Activated B cell treated with CpG ODN at 0.5 μM for 24 hours (primary cell): ENCODE results near the gene TFCP2. TPM values are rescaled to one million over a fixed set of nuclear protein-coding genes. Genes with fewer than 3 reads are reported as not detected.

Source experiments
- ATAC-seq: fragments of 200-7000 bp; cut with Tn5 transposase; one replicate; pipeline ENCODE4 v1.10.0; 2021; ENCODE audit warnings: low read depth, mild to moderate bottlenecking, moderate library complexity
- CTCF ChIA-PET: fragments of 350-600 bp; sonication (Branson Sonifier 250); formaldehyde crosslinking; loops from one replicate; lab custom pipeline; 2021; ENCODE audit warnings: antibody characterized with exemption; lab: Charles Lee
- POLR2A ChIA-PET: fragments of 350-600 bp; sonication (Branson Sonifier 250); formaldehyde crosslinking; loops from one replicate; lab custom pipeline; 2021; ENCODE audit warnings: antibody characterized with exemption; lab: Charles Lee
- DNase-seq: peaks from one replicate; pipeline ENCODE4 v3.0.0; 2022
- H3K27ac Mint-ChIP-seq: one replicate; pipeline ENCODE4 v1.8.0; 2020; ENCODE audit warnings: mixed read lengths
- H3K27me3 Mint-ChIP-seq: one replicate; pipeline ENCODE4 v1.8.0; 2021; ENCODE audit warnings: mixed read lengths
- H3K36me3 Mint-ChIP-seq: one replicate; pipeline ENCODE4 v1.8.0; 2021; ENCODE audit warnings: low read depth, mixed read lengths
- H3K4me1 Mint-ChIP-seq: one replicate; pipeline ENCODE4 v1.8.0; 2021; ENCODE audit warnings: mixed read lengths
- H3K4me3 Mint-ChIP-seq: one replicate; pipeline ENCODE4 v1.8.0; 2020; ENCODE audit warnings: mild to moderate bottlenecking, mixed read lengths
- H3K9me3 Mint-ChIP-seq: one replicate; pipeline ENCODE4 v1.8.0; 2020; ENCODE audit warnings: mixed read lengths
- intact Hi-C: fragments of 100-400 bp; cut with micrococcal nuclease; formaldehyde crosslinking; loops from one replicate; pipeline ENCODE4 v1.15.1; 2024
- total RNA-seq: library from RNA; stranded (reverse); gene quantifications from 2 replicates; pipeline ENCODE4 v1.2.3, GENCODE V29; 2022
- TF ChIP-seq, protein P1 (sequence below): fragments of 200-600 bp; IDR thresholded peaks from one replicate; pipeline ENCODE4 v1.8.0; 2022; ENCODE audit warnings: antibody characterized with exemption, mild to moderate bottlenecking

TFCP2 gene
- total RNA-seq, 1 donor from 2014 or later, result 36.7 TPM

DNA sequence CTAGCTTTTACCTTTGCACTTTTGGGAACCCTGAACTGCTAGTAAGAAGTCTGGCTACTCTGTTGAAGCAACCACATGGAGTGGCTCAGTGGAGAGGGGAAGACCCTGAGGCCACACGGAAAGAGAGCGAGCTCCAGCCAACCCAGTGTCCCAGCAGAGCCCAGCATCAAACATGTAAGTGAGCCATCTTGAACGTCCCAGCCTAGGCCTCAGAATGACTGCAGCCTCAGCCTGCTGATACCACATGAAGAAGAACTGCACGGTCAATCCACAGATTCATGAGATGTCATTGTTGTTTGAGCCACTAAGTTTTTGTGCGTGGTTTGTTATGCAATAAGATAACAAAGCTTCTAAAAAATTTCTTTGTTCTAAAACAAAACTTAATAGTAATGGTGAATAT is 40.2 kb downstream of the TFCP2 start:
- no peaks in the 10 kb centered on the region for H3K9me3 Mint-ChIP-seq
- H3K27ac Mint-ChIP-seq, result no peak overlapping the region
- TF ChIP-seq, protein P1, sequence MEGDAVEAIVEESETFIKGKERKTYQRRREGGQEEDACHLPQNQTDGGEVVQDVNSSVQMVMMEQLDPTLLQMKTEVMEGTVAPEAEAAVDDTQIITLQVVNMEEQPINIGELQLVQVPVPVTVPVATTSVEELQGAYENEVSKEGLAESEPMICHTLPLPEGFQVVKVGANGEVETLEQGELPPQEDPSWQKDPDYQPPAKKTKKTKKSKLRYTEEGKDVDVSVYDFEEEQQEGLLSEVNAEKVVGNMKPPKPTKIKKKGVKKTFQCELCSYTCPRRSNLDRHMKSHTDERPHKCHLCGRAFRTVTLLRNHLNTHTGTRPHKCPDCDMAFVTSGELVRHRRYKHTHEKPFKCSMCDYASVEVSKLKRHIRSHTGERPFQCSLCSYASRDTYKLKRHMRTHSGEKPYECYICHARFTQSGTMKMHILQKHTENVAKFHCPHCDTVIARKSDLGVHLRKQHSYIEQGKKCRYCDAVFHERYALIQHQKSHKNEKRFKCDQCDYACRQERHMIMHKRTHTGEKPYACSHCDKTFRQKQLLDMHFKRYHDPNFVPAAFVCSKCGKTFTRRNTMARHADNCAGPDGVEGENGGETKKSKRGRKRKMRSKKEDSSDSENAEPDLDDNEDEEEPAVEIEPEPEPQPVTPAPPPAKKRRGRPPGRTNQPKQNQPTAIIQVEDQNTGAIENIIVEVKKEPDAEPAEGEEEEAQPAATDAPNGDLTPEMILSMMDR, result no peak
- no peak overlapping the region for H3K4me3 Mint-ChIP-seq
- DNase-seq (no peak), ATAC-seq (no peak)
- CTCF ChIA-PET, result no interaction called here
- peaks cover 6% of the 10 kb centered on the region for H3K4me1 Mint-ChIP-seq
- peaks cover 9% of the 10 kb centered on the region for H3K36me3 Mint-ChIP-seq
- intact Hi-C loops, result no loop called here
- POLR2A ChIA-PET, result no interaction called here
- H3K27me3 Mint-ChIP-seq, result no peaks in the 10 kb centered on the region

DNA sequence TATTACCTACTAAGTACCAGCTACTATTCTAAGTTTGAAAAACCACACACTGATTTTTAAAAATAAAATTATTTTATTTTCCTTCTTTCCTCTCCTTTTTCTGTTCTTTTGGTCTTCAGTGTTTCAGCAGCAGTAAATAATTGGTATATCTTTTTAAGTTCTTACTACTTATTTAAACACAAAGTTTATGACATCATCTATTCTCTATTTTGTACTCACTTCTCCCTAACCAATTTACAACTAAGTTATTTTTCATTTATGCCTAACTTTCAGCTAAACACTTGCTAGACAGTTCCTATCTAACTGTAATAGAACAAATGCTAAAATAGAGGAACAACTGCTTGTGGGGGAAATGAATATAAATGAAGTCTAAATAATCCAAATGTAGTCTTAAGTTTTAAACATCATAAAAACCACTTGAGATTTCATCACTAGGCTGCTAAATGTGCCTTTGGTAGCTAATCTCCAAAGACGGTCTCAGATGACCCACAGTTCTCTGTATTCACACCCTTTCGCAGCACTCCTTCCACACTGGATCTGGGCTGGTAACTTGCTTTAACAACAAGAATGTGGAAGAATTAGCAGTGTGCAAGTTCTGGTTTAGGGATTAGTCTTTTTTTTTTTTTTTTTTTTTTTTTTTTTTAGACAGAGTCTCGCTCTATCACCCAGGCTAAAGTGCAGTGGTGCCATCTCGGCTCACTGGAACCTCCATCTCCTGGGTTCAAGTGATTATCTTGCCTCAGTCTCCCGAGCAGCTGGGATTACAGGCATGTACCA is 41.0 kb downstream of the TFCP2 start:
- CTCF ChIA-PET, result no interaction called here
- DNase-seq (no peak), ATAC-seq (no peak)
- Mint-ChIP-seq H3K9me3 (no peaks in the 10 kb centered on the region), H3K4me1 (peaks cover 6% of the 10 kb centered on the region), H3K27me3 (no peaks in the 10 kb centered on the region), H3K4me3 (no peak overlapping the region), H3K36me3 (peaks cover 6% of the 10 kb centered on the region), H3K27ac (no peak overlapping the region)
- POLR2A ChIA-PET, result interaction anchor here (0.6 kb wide), 1 partner anchor 167 kb away, joined by 4 read pairs; no protein-coding TSS in a partner anchor
- TF ChIP-seq, protein P1, result no peak
- intact Hi-C loops, result no loop called here

DNA sequence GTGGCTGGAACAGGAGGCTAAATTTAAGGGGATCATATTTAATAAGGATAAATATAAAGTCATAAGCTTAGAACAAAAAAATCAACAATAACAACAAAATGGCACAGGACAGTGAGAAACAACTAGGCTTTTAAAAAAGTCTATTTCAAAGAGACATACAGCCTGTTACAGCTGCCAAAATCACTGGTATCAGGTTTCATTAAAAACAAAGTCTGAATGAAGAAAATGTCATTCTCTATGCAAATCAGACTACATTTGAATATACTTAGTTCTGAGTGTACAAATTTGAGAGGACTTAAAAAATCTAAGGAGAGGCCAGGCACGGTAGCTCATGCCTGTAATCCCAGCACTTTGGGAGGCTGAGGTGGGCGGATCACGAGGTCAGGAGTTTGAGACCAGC is 44.0 kb downstream of the TFCP2 start:
- ATAC-seq (no peak), DNase-seq (no peak)
- TF ChIP-seq, protein P1, result no peak
- H3K9me3 Mint-ChIP-seq, result no peaks in the 10 kb centered on the region
- intact Hi-C loops, result no loop called here
- H3K4me3 Mint-ChIP-seq, result no peak overlapping the region
- no peak overlapping the region for H3K27ac Mint-ChIP-seq
- ChIA-PET POLR2A (no interaction called here), CTCF (no interaction called here)
- H3K4me1 Mint-ChIP-seq, result peaks cover 6% of the 10 kb centered on the region
- H3K27me3 Mint-ChIP-seq, result no peaks in the 10 kb centered on the region
- peaks cover 17% of the 10 kb centered on the region for H3K36me3 Mint-ChIP-seq

DNA sequence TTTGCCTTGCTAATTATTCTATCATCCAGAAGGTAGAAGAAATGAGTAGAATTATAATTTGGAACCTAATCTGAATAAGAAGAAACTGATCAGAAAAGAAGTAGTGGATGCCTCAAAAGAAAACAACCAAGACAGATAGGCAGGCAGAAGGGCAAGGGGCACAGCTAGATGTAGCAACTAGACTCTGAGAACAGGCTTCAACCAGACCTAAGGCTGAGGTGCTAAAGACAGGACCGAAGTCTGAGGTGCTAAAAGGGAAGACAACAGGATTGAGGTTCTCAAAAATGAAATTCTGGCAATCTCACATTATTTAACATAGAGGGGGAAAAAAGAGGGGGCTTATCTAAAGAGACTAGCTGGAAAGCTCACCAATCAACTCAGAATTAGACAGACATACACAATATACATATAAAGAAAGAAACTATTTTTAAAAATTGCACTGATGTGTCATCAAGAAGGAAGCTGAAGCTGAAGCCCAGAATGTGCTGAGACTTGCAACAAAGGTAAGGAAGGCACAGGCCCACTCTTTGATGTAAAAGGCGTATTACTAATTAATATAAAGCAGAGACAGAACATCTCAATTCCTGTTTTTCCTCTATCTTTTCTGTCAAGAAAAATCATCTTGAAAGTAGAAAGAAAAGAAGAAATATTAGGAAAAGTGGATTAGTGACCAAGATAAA is 45.7 kb downstream of the TFCP2 start:
- Mint-ChIP-seq H3K27ac (no peak overlapping the region), H3K4me3 (no peak overlapping the region), H3K9me3 (no peaks in the 10 kb centered on the region), H3K36me3 (peaks cover 14% of the 10 kb centered on the region), H3K4me1 (peaks cover 6% of the 10 kb centered on the region), H3K27me3 (no peaks in the 10 kb centered on the region)
- ATAC-seq (no peak), DNase-seq (no peak)
- ChIA-PET POLR2A (no interaction called here), CTCF (no interaction called here)
- TF ChIP-seq, protein P1, result no peak
- intact Hi-C loops, result no loop called here

DNA sequence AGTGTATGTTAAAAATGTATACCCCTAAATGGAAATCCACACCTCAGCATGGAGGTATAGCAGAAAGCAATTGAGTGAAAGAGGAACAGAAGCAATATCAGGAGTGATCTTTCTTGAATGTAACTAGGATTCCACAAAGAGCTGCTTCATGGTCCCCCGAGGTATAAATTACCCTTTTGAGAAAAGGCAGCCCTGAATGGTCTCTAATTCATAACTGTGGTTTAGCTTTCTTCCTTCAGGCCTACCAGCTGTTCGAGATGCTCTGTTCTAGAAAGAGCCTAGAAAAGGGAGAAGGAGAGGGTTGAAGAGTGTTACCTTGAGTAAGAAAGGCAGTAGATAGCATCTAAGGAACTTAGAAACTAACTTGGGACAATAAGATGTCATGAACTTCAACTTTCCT is 46.6 kb downstream of the TFCP2 start:
- peaks cover 14% of the 10 kb centered on the region for H3K36me3 Mint-ChIP-seq
- ChIA-PET CTCF (no interaction called here), POLR2A (no interaction called here)
- TF ChIP-seq, protein P1, result no peak
- H3K27me3 Mint-ChIP-seq, result no peaks in the 10 kb centered on the region
- H3K9me3 Mint-ChIP-seq, result no peaks in the 10 kb centered on the region
- H3K4me1 Mint-ChIP-seq, result peaks cover 3% of the 10 kb centered on the region
- DNase-seq (no peak), ATAC-seq (no peak)
- no peak overlapping the region for H3K4me3 Mint-ChIP-seq
- H3K27ac Mint-ChIP-seq, result no peak overlapping the region
- intact Hi-C loops, result no loop called here
